Hepatocyte (in vitro differentiated cells): ENCODE measurements around the gene XYLB. TPM values are rescaled to one million over a fixed set of nuclear protein-coding genes. Genes with fewer than 3 reads are reported as not detected.

Source experiments
- DNase-seq: peaks from one replicate; pipeline ENCODE4 v3.0.0-alpha.2; 2016; ENCODE audit warnings: low spot score
- H2AFZ ChIP-seq: fragments of 200-600 bp; sonication (generic); 2 replicates; pipeline ENCODE4 v1.6.0; 2016; ENCODE audit warnings: antibody characterized with exemption, mild to moderate bottlenecking
- H3K27ac ChIP-seq: fragments of 200-600 bp; sonication (generic); 2 replicates; pipeline ENCODE4 v1.5.1; 2016; ENCODE audit warnings: mild to moderate bottlenecking
- H3K27me3 ChIP-seq: fragments of 200-600 bp; sonication (generic); 2 replicates; pipeline ENCODE4 v1.6.1; 2016
- H3K36me3 ChIP-seq: fragments of 200-600 bp; sonication (generic); replicated peaks from 2 replicates; pipeline ENCODE4 v1.5.1; 2016; ENCODE audit warnings: low read depth; ENCODE audit not compliant: insufficient read depth
- H3K4me1 ChIP-seq: fragments of 200-600 bp; sonication (generic); 2 replicates; pipeline ENCODE4 v1.5.1; 2016; ENCODE audit warnings: mild to moderate bottlenecking, moderate library complexity; ENCODE audit not compliant: insufficient read depth
- H3K4me2 ChIP-seq: fragments of 200-600 bp; sonication (generic); 2 replicates; pipeline ENCODE4 v1.6.0; 2016
- H3K4me3 ChIP-seq: fragments of 200-600 bp; sonication (generic); 2 replicates; pipeline ENCODE4 v1.5.1; 2016; ENCODE audit warnings: mild to moderate bottlenecking
- H3K79me2 ChIP-seq: fragments of 200-600 bp; sonication (generic); 2 replicates; pipeline ENCODE4 v1.6.0; 2017; ENCODE audit warnings: mild to moderate bottlenecking
- H3K9me2 ChIP-seq: fragments of 200-600 bp; sonication (generic); replicated peaks from 2 replicates; pipeline ENCODE4 v1.6.0; 2017; ENCODE audit warnings: mild to moderate bottlenecking; ENCODE audit not compliant: insufficient read depth
- H3K9me3 ChIP-seq: fragments of 200-600 bp; sonication (generic); 2 replicates; pipeline ENCODE4 v1.5.1; 2016; ENCODE audit warnings: low read depth, mild to moderate bottlenecking
- H4K20me1 ChIP-seq: fragments of 200-600 bp; sonication (generic); 2 replicates; pipeline ENCODE4 v1.6.0; 2016; ENCODE audit warnings: mild to moderate bottlenecking; ENCODE audit not compliant: insufficient read depth, poor library complexity, severe bottlenecking
- CTCF ChIP-seq: fragments of 200-600 bp; sonication (generic); IDR thresholded peaks from 2 replicates; pipeline ENCODE4 v1.5.1; 2016; ENCODE audit warnings: antibody characterized with exemption, mild to moderate bottlenecking; ENCODE audit not compliant: poor library complexity
- EZH2 ChIP-seq: fragments of 200-600 bp; sonication (generic); IDR thresholded peaks from 2 replicates; pipeline ENCODE4 v1.6.1; 2016; ENCODE audit warnings: antibody characterized with exemption, mild to moderate bottlenecking, borderline replicate concordance
- EZH2phosphoT487 ChIP-seq: fragments of 200-600 bp; sonication (generic); IDR thresholded peaks from one replicate; pipeline ENCODE4 v1.6.1; 2018; ENCODE audit warnings: antibody characterized with exemption, mild to moderate bottlenecking, low read depth, moderate library complexity; ENCODE audit not compliant: unreplicated experiment, severe bottlenecking
- WGBS: methylation state at CpG from one replicate; pipeline ENCODE4 v1.1.6; 2016; ENCODE audit warnings: low lambda C conversion rate; ENCODE audit errors: missing lambda C conversion rate; 5-methylcytosine and 5-hydroxymethylcytosine counted together
- polyA plus RNA-seq: library from polyadenylated mRNA; unstranded; fragments of >200 nt; fragmentation: Nextera tagmentation; extraction: Ambion mirVana; gene quantifications from 2 replicates; pipeline ENCODE4 v1.2.1, GENCODE V29; 2016
- total RNA-seq: library from RNA; depleted of rRNA; stranded (reverse); fragments of >200 nt; gene quantifications from 2 replicates; pipeline ENCODE4 v1.2.3, GENCODE V29; 2014

The XYLB gene
- total and polyA plus RNA-seq, 2 experiments from 2014 or later, result 8.2 to 12.5 TPM

GRCh38 chr3:38311941-38312340 lies 34.6 kb upstream of the XYLB start:
- WGBS, result 77% methylated on average over 2 of the region's 2 CpGs
- no peaks in the 10 kb centered on the region for H3K9me3 ChIP-seq
- no peak overlapping the region for H3K27ac ChIP-seq
- H3K27me3 ChIP-seq, result no peaks in the 10 kb centered on the region
- no peak overlapping the region for H3K4me3 ChIP-seq
- H3K4me1 ChIP-seq, result no peaks in the 10 kb centered on the region
- no peaks in the 10 kb centered on the region for H4K20me1 ChIP-seq
- no peaks in the 10 kb centered on the region for H3K9me2 ChIP-seq
- no peak overlapping the region for H3K4me2 ChIP-seq
- H3K36me3 ChIP-seq, result no peaks in the 10 kb centered on the region
- H2AFZ ChIP-seq, result no peak overlapping the region
- H3K79me2 ChIP-seq, result no peaks in the 10 kb centered on the region
- no peak for DNase-seq
- no peak for TF ChIP-seq EZH2

- Histone ChIP-seq H3K4me1 (no peaks in the 10 kb centered on the region), H3K9me3 (no peaks in the 10 kb centered on the region), H3K9me2 (no peaks in the 10 kb centered on the region), H3K36me3 (no peaks in the 10 kb centered on the region), H3K79me2 (no peaks in the 10 kb centered on the region), H4K20me1 (no peaks in the 10 kb centered on the region), H3K4me3 (no peak overlapping the region), H3K4me2 (no peak overlapping the region), H3K27ac (no peak overlapping the region), H2AFZ (no peak overlapping the region), H3K27me3 (no peaks in the 10 kb centered on the region)
- TF ChIP-seq EZH2 (no peak), EZH2phosphoT487 (no peak), CTCF (no peak)
- DNase-seq, result no peak
- 96% methylated on average over 3 of the region's 3 CpGs for WGBS
Observed at GRCh38 chr3:38312356-38312755, 34.2 kb upstream of the XYLB start.

- WGBS, result 97% methylated on average over 5 of the region's 5 CpGs
- no peak for TF ChIP-seq EZH2
- no peak for TF ChIP-seq EZH2phosphoT487
- no peak for TF ChIP-seq CTCF
- Histone ChIP-seq H3K27me3 (no peaks in the 10 kb centered on the region), H3K4me1 (no peaks in the 10 kb centered on the region), H3K79me2 (no peaks in the 10 kb centered on the region), H3K4me2 (no peak overlapping the region), H3K9me2 (no peaks in the 10 kb centered on the region), H3K36me3 (no peaks in the 10 kb centered on the region), H4K20me1 (no peaks in the 10 kb centered on the region), H3K4me3 (no peak overlapping the region), H3K27ac (no peak overlapping the region), H2AFZ (no peak overlapping the region), H3K9me3 (no peaks in the 10 kb centered on the region)
- no peak for DNase-seq
Observed at GRCh38 chr3:38313263-38313662, 33.3 kb upstream of the XYLB start.

GRCh38 chr3:38313695-38314094 lies 32.9 kb upstream of the XYLB start:
- 88% methylated on average over 11 of the region's 11 CpGs for WGBS
- TF ChIP-seq EZH2, result no peak
- TF ChIP-seq EZH2phosphoT487, result no peak
- no peak for TF ChIP-seq CTCF
- Histone ChIP-seq H3K9me3 (no peaks in the 10 kb centered on the region), H3K4me1 (no peaks in the 10 kb centered on the region), H3K36me3 (no peaks in the 10 kb centered on the region), H3K27ac (no peak overlapping the region), H3K27me3 (no peaks in the 10 kb centered on the region), H3K4me2 (no peak overlapping the region), H4K20me1 (no peaks in the 10 kb centered on the region), H3K9me2 (no peaks in the 10 kb centered on the region), H3K4me3 (no peak overlapping the region), H2AFZ (no peak overlapping the region), H3K79me2 (no peaks in the 10 kb centered on the region)
- no peak for DNase-seq
